ENCODE data around the gene PLSCR4.

DNA sequence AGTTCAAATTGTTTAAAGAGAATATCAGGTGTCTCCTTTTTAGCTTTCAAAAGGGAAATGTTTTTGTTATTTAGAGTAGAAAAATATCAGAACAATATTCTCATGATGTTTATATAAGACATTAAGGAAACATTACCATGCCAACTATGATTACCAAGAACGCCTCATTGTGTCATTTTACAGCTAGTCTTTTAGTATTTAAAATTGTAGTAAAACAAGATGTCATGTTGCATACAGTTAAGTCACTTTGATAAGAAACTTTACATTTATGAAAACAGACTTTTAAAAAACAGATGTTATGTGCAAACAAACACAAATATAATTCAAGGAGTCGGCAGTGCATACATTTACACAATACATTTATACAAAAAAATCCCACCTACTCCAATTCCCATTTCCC lies 4.4 kb downstream of the PLSCR4 start:
- TF ChIP-seq, protein P1, sequence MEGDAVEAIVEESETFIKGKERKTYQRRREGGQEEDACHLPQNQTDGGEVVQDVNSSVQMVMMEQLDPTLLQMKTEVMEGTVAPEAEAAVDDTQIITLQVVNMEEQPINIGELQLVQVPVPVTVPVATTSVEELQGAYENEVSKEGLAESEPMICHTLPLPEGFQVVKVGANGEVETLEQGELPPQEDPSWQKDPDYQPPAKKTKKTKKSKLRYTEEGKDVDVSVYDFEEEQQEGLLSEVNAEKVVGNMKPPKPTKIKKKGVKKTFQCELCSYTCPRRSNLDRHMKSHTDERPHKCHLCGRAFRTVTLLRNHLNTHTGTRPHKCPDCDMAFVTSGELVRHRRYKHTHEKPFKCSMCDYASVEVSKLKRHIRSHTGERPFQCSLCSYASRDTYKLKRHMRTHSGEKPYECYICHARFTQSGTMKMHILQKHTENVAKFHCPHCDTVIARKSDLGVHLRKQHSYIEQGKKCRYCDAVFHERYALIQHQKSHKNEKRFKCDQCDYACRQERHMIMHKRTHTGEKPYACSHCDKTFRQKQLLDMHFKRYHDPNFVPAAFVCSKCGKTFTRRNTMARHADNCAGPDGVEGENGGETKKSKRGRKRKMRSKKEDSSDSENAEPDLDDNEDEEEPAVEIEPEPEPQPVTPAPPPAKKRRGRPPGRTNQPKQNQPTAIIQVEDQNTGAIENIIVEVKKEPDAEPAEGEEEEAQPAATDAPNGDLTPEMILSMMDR (IDR thresholded peaks at IDR 0.05 in 2 of 3, conservative IDR thresholded peaks at IDR 0.05 in 1 of 3; ENCODE audit: insufficient read depth in 2 of 3, low read depth in 1 of 3, low read length in 3 of 3): no peak
- TF ChIP-seq, protein P2, sequence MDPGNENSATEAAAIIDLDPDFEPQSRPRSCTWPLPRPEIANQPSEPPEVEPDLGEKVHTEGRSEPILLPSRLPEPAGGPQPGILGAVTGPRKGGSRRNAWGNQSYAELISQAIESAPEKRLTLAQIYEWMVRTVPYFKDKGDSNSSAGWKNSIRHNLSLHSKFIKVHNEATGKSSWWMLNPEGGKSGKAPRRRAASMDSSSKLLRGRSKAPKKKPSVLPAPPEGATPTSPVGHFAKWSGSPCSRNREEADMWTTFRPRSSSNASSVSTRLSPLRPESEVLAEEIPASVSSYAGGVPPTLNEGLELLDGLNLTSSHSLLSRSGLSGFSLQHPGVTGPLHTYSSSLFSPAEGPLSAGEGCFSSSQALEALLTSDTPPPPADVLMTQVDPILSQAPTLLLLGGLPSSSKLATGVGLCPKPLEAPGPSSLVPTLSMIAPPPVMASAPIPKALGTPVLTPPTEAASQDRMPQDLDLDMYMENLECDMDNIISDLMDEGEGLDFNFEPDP (CRISPR knock-in tag; IDR thresholded peaks at IDR 0.05): no peak
- TF ChIP-seq KLF6 (CRISPR knock-in tag; IDR thresholded peaks at IDR 0.05; ENCODE audit: borderline replicate concordance): no peak
- no peak for TF ChIP-seq NRF1 (conservative IDR thresholded peaks at IDR 0.05 in 1 of 2, IDR thresholded peaks at IDR 0.05 in 1 of 2)
- TF ChIP-seq EZH2 (IDR thresholded peaks at IDR 0.05; ENCODE audit: borderline replicate concordance, low read depth, low read length): no peak
- no peak for TF ChIP-seq SIN3A (IDR thresholded peaks at IDR 0.05; ENCODE audit: borderline replicate concordance in 2 of 2, control insufficient read depth in 1 of 2, low read depth in 2 of 2, low read length in 2 of 2)
- no peak for TF ChIP-seq PHB2 (IDR thresholded peaks at IDR 0.05; ENCODE audit: low read depth)
- TF ChIP-seq, protein P3, sequence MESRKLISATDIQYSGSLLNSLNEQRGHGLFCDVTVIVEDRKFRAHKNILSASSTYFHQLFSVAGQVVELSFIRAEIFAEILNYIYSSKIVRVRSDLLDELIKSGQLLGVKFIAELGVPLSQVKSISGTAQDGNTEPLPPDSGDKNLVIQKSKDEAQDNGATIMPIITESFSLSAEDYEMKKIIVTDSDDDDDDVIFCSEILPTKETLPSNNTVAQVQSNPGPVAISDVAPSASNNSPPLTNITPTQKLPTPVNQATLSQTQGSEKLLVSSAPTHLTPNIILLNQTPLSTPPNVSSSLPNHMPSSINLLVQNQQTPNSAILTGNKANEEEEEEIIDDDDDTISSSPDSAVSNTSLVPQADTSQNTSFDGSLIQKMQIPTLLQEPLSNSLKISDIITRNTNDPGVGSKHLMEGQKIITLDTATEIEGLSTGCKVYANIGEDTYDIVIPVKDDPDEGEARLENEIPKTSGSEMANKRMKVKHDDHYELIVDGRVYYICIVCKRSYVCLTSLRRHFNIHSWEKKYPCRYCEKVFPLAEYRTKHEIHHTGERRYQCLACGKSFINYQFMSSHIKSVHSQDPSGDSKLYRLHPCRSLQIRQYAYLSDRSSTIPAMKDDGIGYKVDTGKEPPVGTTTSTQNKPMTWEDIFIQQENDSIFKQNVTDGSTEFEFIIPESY (CRISPR knock-in tag; IDR thresholded peaks at IDR 0.05): no peak
